Skeletal muscle satellite cell (primary cell): Measurements from ENCODE around the gene SPATA6L.

ENCODE experiments used
- H3K27me3 ChIP-seq: 2 replicates; pipeline ENCODE4 v1.7.0; 2013; ENCODE audit warnings: low read length; ENCODE audit not compliant: control insufficient read depth, insufficient read depth
- H3K36me3 ChIP-seq: 2 replicates; pipeline ENCODE4 v1.7.0; 2013; ENCODE audit warnings: mild to moderate bottlenecking, control low read depth, low read length; ENCODE audit not compliant: insufficient read depth
- H3K4me1 ChIP-seq: 2 replicates; pipeline ENCODE4 v1.7.0; 2013; ENCODE audit warnings: low read length; ENCODE audit not compliant: control insufficient read depth, insufficient read depth
- H3K4me2 ChIP-seq: 2 replicates; pipeline ENCODE4 v1.7.0; 2013; ENCODE audit warnings: mild to moderate bottlenecking, low read length
- H3K4me3 ChIP-seq: 2 replicates; pipeline ENCODE4 v1.7.0; 2013; ENCODE audit warnings: low read length
- H3K9ac ChIP-seq: 2 replicates; pipeline ENCODE4 v1.7.0; 2013; ENCODE audit warnings: mild to moderate bottlenecking, low read depth, low read length, moderate library complexity
- H3K9me3 ChIP-seq: replicated peaks from 2 replicates; pipeline ENCODE4 v1.7.0; 2013; ENCODE audit warnings: mild to moderate bottlenecking, control low read depth, low read length

SPATA6L gene

DNA sequence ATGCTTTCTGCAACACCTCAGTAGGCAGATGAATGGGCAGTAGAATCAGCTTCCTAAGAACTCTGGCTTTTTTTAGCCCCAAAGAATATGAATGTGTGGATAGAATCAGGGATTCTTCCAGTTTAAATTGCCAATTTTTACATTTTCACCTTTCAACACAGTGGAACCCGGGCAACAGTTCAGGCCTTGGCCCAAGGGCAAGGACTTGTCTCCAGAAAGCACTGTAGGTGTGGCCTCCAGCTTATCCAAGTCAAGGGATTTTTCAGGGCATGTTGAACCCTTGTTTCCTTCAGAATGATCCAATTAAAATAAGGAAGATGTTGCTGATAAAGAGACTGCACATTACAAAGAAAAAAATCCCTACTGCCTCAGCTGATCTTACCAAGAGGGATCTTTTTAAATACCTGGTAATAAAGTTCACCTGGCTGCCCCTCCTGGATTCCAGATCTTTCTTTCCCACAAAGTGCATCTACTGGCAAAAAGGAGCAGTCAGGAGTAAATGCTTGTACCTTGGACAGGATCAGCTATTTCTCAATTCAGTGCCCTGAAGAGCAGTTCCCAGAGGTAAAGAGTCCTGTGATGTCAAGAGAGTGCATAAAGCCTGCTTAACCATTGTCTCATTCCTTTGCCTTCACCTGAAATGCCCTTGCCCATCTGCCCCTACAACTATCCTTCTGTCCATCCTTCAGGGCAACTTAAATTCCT lies 84.3 kb downstream of the SPATA6L start:
- H3K4me2 ChIP-seq: no peak overlapping the region
- no peaks in the 10 kb centered on the region for H3K36me3 ChIP-seq
- H3K4me3 ChIP-seq: no peak overlapping the region
- H3K4me1 ChIP-seq: no peaks in the 10 kb centered on the region
- no peaks in the 10 kb centered on the region for H3K9me3 ChIP-seq
- no peak overlapping the region for H3K9ac ChIP-seq
- no peaks in the 10 kb centered on the region for H3K27me3 ChIP-seq

DNA sequence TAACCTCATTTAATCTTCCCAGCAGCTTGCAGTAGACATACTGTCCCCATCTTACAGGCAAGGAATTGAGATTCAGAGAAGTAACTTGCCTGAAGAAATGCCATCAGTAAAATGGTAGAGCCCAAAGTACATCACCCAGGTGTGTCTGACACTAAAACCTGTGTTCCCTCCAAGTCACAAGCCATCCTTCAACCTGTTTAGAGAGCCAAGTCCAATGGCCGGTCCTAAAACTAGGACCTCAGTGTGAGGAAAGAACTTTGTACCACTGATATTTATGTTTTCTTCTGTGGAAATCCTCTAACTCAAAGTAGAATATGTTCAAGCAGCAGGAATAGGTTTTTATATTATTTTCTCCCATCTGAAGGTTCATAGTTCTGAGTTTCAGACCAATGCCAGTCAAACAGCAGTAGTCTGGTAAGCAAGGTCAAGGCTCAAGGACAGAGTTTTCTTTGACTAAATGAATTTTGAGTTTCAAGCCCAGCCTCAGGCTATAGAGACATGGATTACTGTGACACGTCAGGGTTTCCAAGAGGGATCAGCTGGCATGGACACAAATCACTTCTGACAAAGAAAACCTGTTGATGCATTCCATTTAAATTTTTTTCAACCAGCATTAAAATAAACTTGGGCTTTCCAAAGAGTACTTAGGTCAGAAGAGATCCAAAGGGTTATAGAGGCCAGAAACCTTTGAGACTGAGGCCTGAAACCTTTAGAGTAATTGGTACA lies 85.1 kb downstream of the SPATA6L start:
- Histone ChIP-seq H3K27me3 (no peaks in the 10 kb centered on the region), H3K9me3 (no peaks in the 10 kb centered on the region), H3K4me2 (no peak overlapping the region), H3K9ac (no peak overlapping the region), H3K36me3 (no peaks in the 10 kb centered on the region), H3K4me3 (no peak overlapping the region), H3K4me1 (no peaks in the 10 kb centered on the region)

DNA sequence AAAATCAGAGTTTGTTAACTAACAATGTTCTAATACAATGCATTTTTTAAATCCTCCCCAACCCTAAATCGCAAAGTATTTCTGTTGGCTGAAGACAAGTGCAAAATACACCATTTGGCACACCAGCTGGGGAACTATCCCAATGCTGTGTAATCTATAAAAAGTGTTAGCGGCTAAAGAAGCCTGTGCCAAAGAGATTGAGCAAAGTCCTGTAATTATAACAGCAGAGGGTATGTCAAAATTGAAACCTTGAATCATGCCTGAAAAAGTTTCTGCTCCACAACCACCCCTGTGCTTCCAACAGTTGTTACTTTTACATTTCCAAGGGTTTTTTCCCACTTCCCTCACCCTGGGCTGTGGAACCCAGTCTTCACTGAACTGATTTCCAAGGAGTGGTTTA lies 87.3 kb downstream of the SPATA6L start:
- H3K4me2 ChIP-seq: no peak overlapping the region
- H3K9me3 ChIP-seq: no peaks in the 10 kb centered on the region
- no peaks in the 10 kb centered on the region for H3K4me1 ChIP-seq
- no peaks in the 10 kb centered on the region for H3K27me3 ChIP-seq
- H3K36me3 ChIP-seq: no peaks in the 10 kb centered on the region
- no peak overlapping the region for H3K9ac ChIP-seq
- no peak overlapping the region for H3K4me3 ChIP-seq

DNA sequence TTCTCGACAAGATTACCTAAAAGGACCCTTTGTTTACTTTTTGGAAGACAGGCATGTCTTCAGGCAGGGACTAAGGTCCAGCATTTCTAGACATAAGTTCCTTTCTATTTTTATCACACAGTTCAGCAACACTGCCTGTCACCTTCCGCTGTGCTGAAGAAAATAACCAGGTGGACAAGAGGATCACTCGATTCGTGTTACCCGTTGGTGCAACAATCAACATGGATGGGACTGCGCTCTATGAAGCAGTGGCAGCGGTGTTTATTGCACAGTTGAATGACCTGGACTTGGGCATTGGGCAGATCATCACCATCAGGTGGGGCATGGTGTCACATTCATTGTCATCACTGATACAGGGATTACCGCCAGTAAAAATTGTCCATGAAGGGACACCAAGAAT lies 89.8 kb downstream of the SPATA6L start:
- Histone ChIP-seq H3K4me1 (no peaks in the 10 kb centered on the region), H3K36me3 (no peaks in the 10 kb centered on the region)

DNA sequence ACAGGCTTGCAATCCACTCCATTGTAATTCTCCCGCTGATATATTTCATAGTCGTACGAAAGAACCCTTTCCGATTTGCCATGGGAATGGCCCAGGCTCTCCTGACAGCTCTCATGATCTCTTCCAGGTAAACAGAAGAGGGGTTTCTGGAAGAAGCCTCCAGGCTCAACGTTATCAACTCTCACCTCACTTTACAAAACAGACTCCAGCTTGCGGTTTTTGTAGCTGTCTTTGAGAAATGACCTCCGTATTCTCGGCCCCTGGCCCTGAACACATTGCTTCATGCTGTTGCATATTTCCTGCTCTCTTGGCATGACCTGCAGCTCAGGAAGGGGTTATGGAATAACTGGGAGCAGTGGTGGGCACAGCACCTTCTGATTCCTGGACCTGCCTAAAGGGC lies 90.3 kb downstream of the SPATA6L start:
- Histone ChIP-seq H3K9ac (no peak overlapping the region), H3K36me3 (no peaks in the 10 kb centered on the region), H3K4me2 (no peak overlapping the region), H3K4me1 (no peaks in the 10 kb centered on the region), H3K9me3 (no peaks in the 10 kb centered on the region), H3K4me3 (no peak overlapping the region), H3K27me3 (no peaks in the 10 kb centered on the region)

More for the DNA sequence above, 89.8 kb downstream of the SPATA6L start:
- no peak overlapping the region for H3K4me3 ChIP-seq
- no peak overlapping the region for H3K9ac ChIP-seq
- H3K9me3 ChIP-seq: no peaks in the 10 kb centered on the region
- no peak overlapping the region for H3K4me2 ChIP-seq
- H3K27me3 ChIP-seq: no peaks in the 10 kb centered on the region

- no peaks in the 10 kb centered on the region for H3K36me3 ChIP-seq
- no peaks in the 10 kb centered on the region for H3K4me1 ChIP-seq
- no peak overlapping the region for H3K4me3 ChIP-seq
- H3K9ac ChIP-seq: no peak overlapping the region
- H3K27me3 ChIP-seq: no peaks in the 10 kb centered on the region
- no peak overlapping the region for H3K4me2 ChIP-seq
- H3K9me3 ChIP-seq: no peaks in the 10 kb centered on the region
Observed at GRCh38 chr9:4574657-4575243, 91.5 kb downstream of the SPATA6L start.

DNA sequence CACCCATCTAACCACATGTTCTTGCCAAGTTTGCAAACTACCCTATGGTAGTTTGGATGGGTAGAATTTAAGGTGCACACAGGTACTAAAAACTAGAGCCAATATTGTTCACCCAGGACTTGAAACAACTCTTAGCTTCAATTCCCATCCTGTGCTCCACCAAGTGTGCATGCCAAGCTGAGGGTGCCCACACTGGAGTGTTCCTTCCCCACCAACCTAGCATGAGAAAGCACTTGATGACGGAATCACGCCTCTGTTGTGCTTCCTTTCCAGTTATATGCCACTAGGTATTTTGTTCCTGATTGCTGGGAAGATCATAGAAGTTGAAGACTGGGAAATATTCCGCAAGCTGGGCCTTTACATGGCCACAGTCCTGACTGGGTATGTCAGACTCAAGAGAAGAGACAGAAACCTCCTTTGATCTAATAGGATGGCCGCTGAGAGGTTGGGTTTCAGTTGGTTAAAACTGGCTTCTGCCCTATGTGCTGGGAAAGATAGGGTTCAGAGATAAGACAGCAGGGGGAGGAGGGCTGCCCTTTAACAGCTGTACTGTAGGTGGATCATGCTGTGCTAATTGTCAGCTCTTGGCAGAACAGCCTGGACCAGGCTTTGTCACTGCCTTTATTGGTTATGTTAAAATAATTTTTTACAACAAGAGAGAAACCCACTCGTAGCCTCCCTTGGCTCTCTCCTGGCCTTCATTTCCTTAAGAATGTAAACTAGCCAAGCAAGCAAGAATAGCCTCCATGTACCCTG lies 92.5 kb downstream of the SPATA6L start:
- Histone ChIP-seq H3K9me3 (no peaks in the 10 kb centered on the region), H3K36me3 (no peaks in the 10 kb centered on the region), H3K4me2 (no peak overlapping the region), H3K9ac (no peak overlapping the region), H3K4me1 (no peaks in the 10 kb centered on the region), H3K27me3 (no peaks in the 10 kb centered on the region), H3K4me3 (no peak overlapping the region)

- H3K4me1 ChIP-seq: no peaks in the 10 kb centered on the region
- H3K9me3 ChIP-seq: no peaks in the 10 kb centered on the region
- H3K27me3 ChIP-seq: no peaks in the 10 kb centered on the region
- H3K4me3 ChIP-seq: no peak overlapping the region
- H3K4me2 ChIP-seq: no peak overlapping the region
- H3K9ac ChIP-seq: no peak overlapping the region
- H3K36me3 ChIP-seq: no peaks in the 10 kb centered on the region
Observed at GRCh38 chr9:4573176-4573575, 93.1 kb downstream of the SPATA6L start.

DNA sequence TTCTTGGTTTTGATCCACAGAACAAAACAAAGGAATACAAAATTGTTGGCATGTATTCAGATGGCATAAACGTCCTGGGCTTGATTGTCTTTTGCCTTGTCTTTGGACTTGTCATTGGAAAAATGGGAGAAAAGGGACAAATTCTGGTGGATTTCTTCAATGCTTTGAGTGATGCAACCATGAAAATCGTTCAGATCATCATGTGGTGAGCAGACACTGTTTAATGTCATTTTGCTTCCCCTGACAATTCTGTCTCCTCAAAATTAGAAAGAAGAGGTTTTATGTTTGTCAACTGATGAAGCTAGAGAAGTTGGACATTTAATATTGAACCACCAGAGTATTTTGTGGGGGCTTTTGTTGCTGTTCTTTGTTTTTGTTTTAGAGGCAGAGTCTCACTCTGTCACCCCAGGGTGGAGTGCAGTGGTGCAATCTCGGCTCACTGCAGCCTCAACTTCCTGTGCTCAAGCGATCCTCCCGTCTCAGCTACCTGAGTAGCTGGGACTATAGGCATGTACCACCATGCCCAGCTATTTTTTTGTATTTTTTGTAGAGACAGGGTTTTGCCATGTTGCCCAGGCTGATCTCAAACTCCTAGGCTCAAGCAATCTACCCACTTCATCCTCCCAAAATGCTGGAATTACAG lies 94.0 kb downstream of the SPATA6L start:
- Histone ChIP-seq H3K4me1 (no peaks in the 10 kb centered on the region), H3K9ac (no peak overlapping the region), H3K36me3 (no peaks in the 10 kb centered on the region), H3K9me3 (no peaks in the 10 kb centered on the region), H3K27me3 (no peaks in the 10 kb centered on the region), H3K4me3 (no peak overlapping the region), H3K4me2 (no peak overlapping the region)

DNA sequence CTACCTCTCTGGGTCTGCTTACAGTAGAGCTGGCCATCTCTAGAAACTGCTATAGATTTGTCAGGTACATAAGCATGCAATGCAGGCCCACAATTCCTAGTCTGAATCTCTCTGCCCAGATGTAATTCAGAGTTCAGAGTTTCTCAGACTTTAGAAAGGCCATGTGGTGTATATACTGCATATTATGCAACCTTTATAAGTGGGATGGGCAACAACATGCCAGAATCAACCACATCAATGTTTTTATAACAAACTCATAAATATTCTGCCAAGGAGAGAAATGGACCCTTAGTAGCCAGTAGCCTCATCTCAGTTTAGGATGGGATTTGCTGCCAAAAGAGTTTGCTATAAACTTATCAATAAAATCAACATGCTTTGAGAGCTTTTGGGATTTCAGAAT lies 97.2 kb downstream of the SPATA6L start:
- Histone ChIP-seq H3K36me3 (peaks cover 3% of the 10 kb centered on the region), H3K4me2 (no peak overlapping the region), H3K9ac (no peak overlapping the region), H3K9me3 (no peaks in the 10 kb centered on the region), H3K27me3 (no peaks in the 10 kb centered on the region), H3K4me3 (no peak overlapping the region), H3K4me1 (no peaks in the 10 kb centered on the region)

- Histone ChIP-seq H3K4me3 (no peak overlapping the region), H3K9me3 (no peaks in the 10 kb centered on the region), H3K4me1 (no peaks in the 10 kb centered on the region), H3K4me2 (no peak overlapping the region), H3K9ac (no peak overlapping the region), H3K36me3 (peaks cover 3% of the 10 kb centered on the region), H3K27me3 (no peaks in the 10 kb centered on the region)
Observed at GRCh38 chr9:4567601-4568000, 98.7 kb downstream of the SPATA6L start.
